ENCODE results near the gene CPT1C. TPM values are rescaled to one million over a fixed set of nuclear protein-coding genes. Genes with fewer than 3 reads are reported as not detected.

CPT1C gene
- polyA plus RNA-seq, 2 donors = 1.8 to 4.1 TPM

- WGBS, 2 donors = 91 to 97% methylated on average over 1 of the region's 1 CpG
- no peaks in the 10 kb centered on the region for H3K9me3 ChIP-seq (ENCODE audit: control insufficient read depth in 2 of 2, insufficient read depth in 1 of 2, low read depth in 1 of 2, low read length in 1 of 2)
- H3K27me3 ChIP-seq (ENCODE audit: control insufficient read depth in 1 of 2, insufficient read depth in 2 of 2, low read length in 2 of 2) = no peaks in the 10 kb centered on the region
- no peak overlapping the region for H3K27ac ChIP-seq (ENCODE audit: low read depth in 2 of 2, low read length in 1 of 2)
- no peak overlapping the region for H3K4me3 ChIP-seq (ENCODE audit: low read depth in 1 of 2, low read length in 2 of 2)
- H3K4me1 ChIP-seq (ENCODE audit: control insufficient read depth in 2 of 2, insufficient read depth in 2 of 2, low read length in 1 of 2) = peaks cover 0 to 4% of the 10 kb centered on the region in 2 donors
- no peaks in the 10 kb centered on the region for H3K36me3 ChIP-seq (ENCODE audit: control insufficient read depth in 2 of 2, insufficient read depth in 2 of 2, low read length in 1 of 2)
These were observed 70.3 kb downstream of the CPT1C start for GRCh38 chr19:49761249-49761624.

- no peaks in the 10 kb centered on the region for H3K9me3 ChIP-seq (ENCODE audit: control insufficient read depth in 2 of 2, insufficient read depth in 1 of 2, low read depth in 1 of 2, low read length in 1 of 2)
- no peak overlapping the region for H3K27ac ChIP-seq (ENCODE audit: low read depth in 2 of 2, low read length in 1 of 2)
- no peaks in the 10 kb centered on the region for H3K36me3 ChIP-seq (ENCODE audit: control insufficient read depth in 2 of 2, insufficient read depth in 2 of 2, low read length in 1 of 2)
- no peaks in the 10 kb centered on the region for H3K27me3 ChIP-seq (ENCODE audit: control insufficient read depth in 1 of 2, insufficient read depth in 2 of 2, low read length in 2 of 2)
- H3K4me1 ChIP-seq (ENCODE audit: control insufficient read depth in 2 of 2, insufficient read depth in 2 of 2, low read length in 1 of 2) = peaks cover 0 to 4% of the 10 kb centered on the region in 2 donors
- no peak overlapping the region for H3K4me3 ChIP-seq (ENCODE audit: low read depth in 1 of 2, low read length in 2 of 2)
- WGBS, 2 donors = 59 to 62% methylated on average over 16 of the region's 16 CpGs
These were observed 70.9 kb downstream of the CPT1C start for GRCh38 chr19:49761625-49762311.

DNA sequence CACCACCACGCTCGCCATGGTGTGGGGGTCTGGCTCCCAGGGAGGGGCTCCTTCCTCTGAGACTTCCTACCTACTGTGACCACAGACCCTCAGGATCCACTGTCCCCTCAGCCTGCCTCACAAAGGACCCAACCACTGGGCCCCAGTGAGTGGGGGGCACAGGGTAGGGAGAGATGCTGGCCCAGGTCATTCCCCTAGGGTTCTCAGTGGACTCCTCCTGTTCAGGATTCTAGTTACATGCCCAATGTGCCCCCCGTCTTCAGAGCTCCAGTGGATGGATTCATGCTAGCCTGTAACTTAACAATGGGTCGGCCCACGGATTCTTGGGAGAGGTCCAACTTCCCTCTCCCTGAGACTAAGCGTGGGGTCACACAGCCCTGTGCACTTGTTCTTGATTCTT lies 72.3 kb downstream of the CPT1C start, which contains the start of gene TSKS:
Gene TSKS (minus strand): TSS at position 77 of the 400 bp plus-strand sequence. CDS start 59 bp downstream, at position 18.
- WGBS, 2 donors = 81 to 87% methylated on average over 6 of the region's 6 CpGs
- H3K36me3 ChIP-seq (ENCODE audit: control insufficient read depth in 2 of 2, insufficient read depth in 2 of 2, low read length in 1 of 2) = peaks cover 0 to under 1% of the 10 kb centered on the region in 2 donors
- peaks cover 6 to 11% of the 10 kb centered on the region in 2 donors for H3K4me1 ChIP-seq (ENCODE audit: control insufficient read depth in 2 of 2, insufficient read depth in 2 of 2, low read length in 1 of 2)
- H3K27ac ChIP-seq (ENCODE audit: low read depth in 2 of 2, low read length in 1 of 2) = no peak within 1 kb of the TSS
- no peak within 1 kb of the TSS for H3K4me3 ChIP-seq (ENCODE audit: low read depth in 1 of 2, low read length in 2 of 2)
- H3K27me3 ChIP-seq (ENCODE audit: control insufficient read depth in 1 of 2, insufficient read depth in 2 of 2, low read length in 2 of 2) = no peaks in the 10 kb centered on the region
- no peaks in the 10 kb centered on the region for H3K9me3 ChIP-seq (ENCODE audit: control insufficient read depth in 2 of 2, insufficient read depth in 1 of 2, low read depth in 1 of 2, low read length in 1 of 2)

Other genes with a start within 250 kb of the CPT1C start
- gene SLC17A7, start 249.6 kb upstream of the CPT1C start, polyA plus RNA-seq = under 1 TPM; 0.28 to 0.29 TPM
- gene PIH1D1, start 239.3 kb upstream of the CPT1C start, polyA plus RNA-seq = 10 to 100 TPM; 63.5 to 65.3 TPM
- 10 to 100 TPM; 29.4 to 29.9 TPM for gene ALDH16A1, start 237.9 kb upstream of the CPT1C start, polyA plus RNA-seq
- 1 to 10 TPM; 7.2 to 9.5 TPM for gene FLT3LG, start 216.9 kb upstream of the CPT1C start, polyA plus RNA-seq
- gene RPL13A, start 203.5 kb upstream of the CPT1C start, polyA plus RNA-seq = 1,000 to 10,000 TPM; 1,631 to 2,695 TPM
- 1,000 to 10,000 TPM; 3,079 to 3,912 TPM for gene RPS11, start 194.7 kb upstream of the CPT1C start, polyA plus RNA-seq
- 10 to 100 TPM; 27.7 to 36.9 TPM for gene FCGRT, start 178.5 kb upstream of the CPT1C start, polyA plus RNA-seq
- gene RCN3, start 163.1 kb upstream of the CPT1C start, polyA plus RNA-seq = 1 to 10 TPM; 4.2 to 7.8 TPM
- 10 to 100 TPM; 57.9 to 61.8 TPM for gene NOSIP, start 110.6 kb upstream of the CPT1C start, polyA plus RNA-seq
- 10 to 100 TPM; 10.1 to 12.7 TPM for gene PRRG2, start 109.8 kb upstream of the CPT1C start, polyA plus RNA-seq
- 10 to 100 TPM in 1 of 2 donors, 1 to 10 TPM in 1; 4.8 to 11.2 TPM for gene PRR12, start 99.9 kb upstream of the CPT1C start, polyA plus RNA-seq
- 10 to 100 TPM; 45.1 to 46.0 TPM for gene RRAS, start 51.0 kb upstream of the CPT1C start, polyA plus RNA-seq
- 10 to 100 TPM; 16.9 to 26.7 TPM for gene SCAF1, start 48.9 kb upstream of the CPT1C start, polyA plus RNA-seq
- 10 to 100 TPM; 49.2 to 75.0 TPM for gene IRF3, start 25.3 kb upstream of the CPT1C start, polyA plus RNA-seq
- gene BCL2L12, start 25.2 kb upstream of the CPT1C start, polyA plus RNA-seq = 10 to 100 TPM in 1 of 2 donors, 1 to 10 TPM in 1; 10.0 to 21.4 TPM
- 100 to 1,000 TPM in 1 of 2 donors, 10 to 100 TPM in 1; 72.5 to 146 TPM for gene PRMT1, start 13.8 kb upstream of the CPT1C start, polyA plus RNA-seq
- 1 to 10 TPM; 1.6 to 2.0 TPM for gene ADM5, start 1.5 kb upstream of the CPT1C start, polyA plus RNA-seq
- gene TSKS, start 72.2 kb downstream of the CPT1C start, polyA plus RNA-seq = under 1 TPM; 0.06 to 0.55 TPM
- gene AP2A1, start 75.9 kb downstream of the CPT1C start, polyA plus RNA-seq = 10 to 100 TPM; 37.4 to 40.7 TPM
- gene FUZ, start 122.2 kb downstream of the CPT1C start, polyA plus RNA-seq = 10 to 100 TPM; 11.3 to 12.1 TPM
- 10 to 100 TPM; 27.7 to 54.9 TPM for gene MED25, start 127.2 kb downstream of the CPT1C start, polyA plus RNA-seq
- 10 to 100 TPM; 59.1 to 92.8 TPM for gene PTOV1, start 160.0 kb downstream of the CPT1C start, polyA plus RNA-seq
- gene PNKP, start 176.5 kb downstream of the CPT1C start, polyA plus RNA-seq = 10 to 100 TPM; 27.5 to 65.1 TPM
- gene AKT1S1, start 186.2 kb downstream of the CPT1C start, polyA plus RNA-seq = 10 to 100 TPM; 33.8 to 46.9 TPM
- gene TBC1D17, start 186.6 kb downstream of the CPT1C start, polyA plus RNA-seq = 10 to 100 TPM; 21.8 to 32.6 TPM
- gene IL4I1, start 205.8 kb downstream of the CPT1C start, polyA plus RNA-seq = under 1 TPM; 0.18 to 0.45 TPM
- 10 to 100 TPM; 15.5 to 24.3 TPM for gene ATF5, start 238.1 kb downstream of the CPT1C start, polyA plus RNA-seq
- 10 to 100 TPM; 16.5 to 21.4 TPM for gene NUP62, start 238.4 kb downstream of the CPT1C start, polyA plus RNA-seq

All from esophagus (tissue), 2 donors.